Measurements from ENCODE around the gene EFNA2.

The EFNA2 gene

GRCh38 chr19:1249298-1249989 is 36.2 kb upstream of the EFNA2 start:
- DNase-seq, result peak; percentile 88

DNA sequence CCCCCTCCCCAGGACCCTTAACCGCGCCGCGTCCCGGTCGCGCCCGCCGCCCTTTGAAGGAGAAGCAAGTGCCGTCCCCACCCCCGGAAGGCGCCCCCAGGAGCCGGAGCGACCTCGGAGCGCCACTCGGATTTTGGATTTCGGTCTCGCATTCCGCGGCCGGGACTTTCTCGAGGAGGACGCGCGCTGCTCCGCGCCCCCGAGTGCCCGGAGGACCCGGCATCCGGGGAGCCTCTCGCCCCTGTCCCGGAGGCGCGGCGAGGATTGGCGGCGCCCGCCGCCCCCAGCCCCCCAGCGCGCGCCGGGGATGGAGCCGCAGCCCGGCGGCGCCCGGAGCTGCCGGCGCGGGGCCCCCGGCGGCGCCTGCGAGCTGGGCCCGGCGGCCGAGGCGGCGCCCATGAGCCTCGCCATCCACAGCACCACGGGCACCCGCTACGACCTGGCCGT is 35.7 kb upstream of the EFNA2 start:
- no peak for DNase-seq

GRCh38 chr19:1250437-1251260 is 35.0 kb upstream of the EFNA2 start:
- peak; percentile 84 for DNase-seq

DNA sequence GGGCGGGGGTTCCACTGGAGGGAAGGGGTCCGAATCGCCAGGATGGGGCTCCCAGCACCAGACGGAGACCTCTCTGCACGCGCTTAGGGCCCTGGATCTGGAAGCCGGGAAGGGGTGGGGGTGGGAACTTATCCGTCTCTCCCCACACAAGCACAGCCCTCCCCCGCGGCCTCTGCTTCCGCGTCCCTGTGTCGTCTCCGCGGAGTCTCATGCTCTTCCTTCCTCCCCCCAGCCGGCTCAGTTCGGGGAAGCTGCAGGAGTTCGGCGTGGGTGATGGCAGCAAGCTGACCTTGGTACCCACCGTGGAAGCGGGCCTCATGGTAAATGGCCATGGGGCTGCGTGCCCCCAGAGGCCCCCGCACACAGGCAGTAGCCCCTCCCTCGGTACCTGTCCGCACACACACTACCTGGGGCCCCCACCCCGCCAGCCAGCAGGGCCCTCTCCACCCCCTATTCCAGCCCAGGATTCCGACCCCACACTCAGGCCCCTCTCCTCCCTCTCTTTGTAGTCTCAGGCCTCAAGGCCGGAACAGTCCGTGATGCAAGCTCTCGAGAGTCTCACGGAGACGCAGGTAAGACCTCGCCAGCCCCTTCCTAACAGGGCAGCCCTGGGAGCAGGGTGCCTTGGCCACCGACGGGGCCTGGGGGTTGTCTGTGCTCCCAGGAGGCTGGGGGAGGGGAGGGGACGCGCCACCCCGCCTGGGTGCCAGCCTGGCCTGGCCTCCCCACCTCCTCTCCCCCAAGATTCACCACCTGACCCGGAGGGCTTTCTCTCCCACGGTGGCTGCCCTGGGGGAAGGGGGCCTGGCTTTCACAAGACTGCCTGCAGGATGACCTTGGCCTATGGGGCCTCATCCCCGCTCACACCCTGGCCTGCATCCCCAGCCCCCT is 34.1 kb upstream of the EFNA2 start:
- DNase-seq, result peak; percentile 29

DNA sequence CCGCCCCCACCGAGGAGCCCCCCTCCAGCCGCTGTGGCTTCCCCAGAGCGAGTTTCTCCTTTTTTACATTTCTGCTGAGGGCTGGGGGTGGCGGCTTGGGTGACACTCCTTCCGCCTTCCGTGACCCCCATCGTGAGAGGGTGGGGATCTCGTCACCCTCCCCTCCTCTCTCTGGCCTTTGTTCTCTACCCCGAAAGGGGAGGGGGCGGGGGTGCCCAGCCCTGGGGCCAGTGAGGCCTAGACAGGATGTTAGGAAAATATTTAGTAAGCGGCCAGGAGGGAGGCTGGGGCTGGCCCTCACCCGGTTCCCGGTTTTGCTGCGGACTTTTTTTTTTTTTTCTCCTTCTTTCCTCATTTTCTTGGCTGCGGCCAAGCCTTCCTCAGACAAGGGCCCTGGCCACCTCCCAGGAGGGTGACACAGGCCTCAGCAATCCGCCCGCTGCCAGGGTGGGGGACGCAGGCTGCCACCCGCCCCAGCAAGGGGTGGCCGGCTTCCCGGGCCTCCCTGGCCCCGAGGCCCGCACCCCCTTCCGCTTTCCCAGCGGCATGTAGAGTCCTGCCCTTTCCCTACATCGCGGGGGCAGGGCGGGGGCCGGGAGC is 33.4 kb upstream of the EFNA2 start:
- no peak for DNase-seq

GRCh38 chr19:1252821-1253513 is 32.7 kb upstream of the EFNA2 start:
- DNase-seq, result no peak

GRCh38 chr19:1253514-1254080 is 32.1 kb upstream of the EFNA2 start:
- no peak for DNase-seq

DNA sequence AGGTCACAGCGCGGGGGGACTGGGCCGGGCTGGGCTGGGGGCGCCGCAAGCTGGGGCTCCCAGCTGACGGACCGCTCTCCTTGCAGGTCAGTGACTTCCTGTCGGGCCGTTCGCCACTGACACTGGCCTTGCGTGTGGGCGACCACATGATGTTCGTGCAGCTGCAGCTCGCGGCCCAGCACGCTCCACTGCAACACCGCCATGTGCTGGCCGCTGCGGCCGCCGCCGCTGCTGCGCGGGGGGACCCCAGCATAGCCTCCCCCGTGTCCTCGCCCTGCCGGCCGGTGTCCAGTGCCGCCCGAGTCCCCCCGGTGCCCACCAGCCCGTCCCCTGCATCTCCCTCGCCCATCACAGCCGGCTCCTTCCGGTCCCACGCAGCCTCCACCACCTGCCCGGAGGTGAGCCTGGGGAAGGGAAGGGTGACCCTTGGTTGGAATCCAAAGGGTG is 31.6 kb upstream of the EFNA2 start:
- DNase-seq, result no peak

GRCh38 chr19:1254530-1255185 is 31.0 kb upstream of the EFNA2 start:
- DNase-seq, result no peak

DNA sequence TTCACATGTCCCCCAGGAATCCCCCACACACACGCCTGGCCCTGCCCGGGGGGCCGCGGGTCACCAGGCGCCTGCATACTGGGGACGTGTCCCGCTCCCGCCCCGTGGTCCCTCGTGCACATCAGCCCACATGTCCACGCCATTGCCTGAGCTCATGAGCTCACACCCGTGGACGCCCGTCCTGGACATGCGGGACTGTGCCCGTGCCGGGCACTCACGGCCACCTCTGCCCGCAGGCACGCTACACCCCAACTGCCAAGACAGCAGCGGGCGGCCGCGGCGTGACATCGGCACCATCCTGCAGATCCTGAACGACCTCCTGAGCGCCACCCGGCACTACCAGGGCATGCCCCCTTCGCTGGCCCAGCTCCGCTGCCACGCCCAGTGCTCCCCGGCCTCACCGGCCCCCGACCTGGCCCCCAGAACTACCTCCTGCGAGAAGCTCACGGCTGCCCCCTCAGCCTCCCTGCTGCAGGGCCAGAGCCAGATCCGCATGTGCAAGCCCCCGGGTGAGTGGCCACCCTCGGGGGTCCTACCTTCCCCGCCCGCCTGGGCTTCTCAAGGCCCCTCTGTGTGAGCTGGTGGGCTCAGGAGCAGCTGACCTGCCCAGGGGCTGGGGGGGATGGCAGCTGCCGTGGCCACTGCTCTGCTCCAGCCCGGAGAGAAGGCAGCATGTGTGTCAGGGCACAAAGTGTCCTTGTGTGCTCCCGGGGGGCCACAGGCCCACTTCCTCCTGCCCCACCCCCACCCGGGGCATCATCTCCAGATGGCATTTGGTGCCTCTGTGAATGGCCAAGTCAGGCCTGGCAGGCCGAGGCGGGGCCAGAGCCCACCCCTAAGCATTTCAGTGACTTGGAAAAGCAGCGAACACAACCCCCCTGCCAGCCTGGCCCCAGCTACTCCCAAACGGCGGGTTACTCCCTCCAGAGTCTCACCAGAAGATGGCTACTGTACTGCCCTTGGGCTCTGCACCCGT is 30.2 kb upstream of the EFNA2 start:
- DNase-seq, result no peak

GRCh38 chr19:1256646-1257474 is 28.8 kb upstream of the EFNA2 start:
- DNase-seq, result no peak

- no peak for DNase-seq
Measured at GRCh38 chr19:1257475-1258162, 28.1 kb upstream of the EFNA2 start.

- no peak for DNase-seq
Measured at GRCh38 chr19:1258163-1258492, 27.5 kb upstream of the EFNA2 start.

DNA sequence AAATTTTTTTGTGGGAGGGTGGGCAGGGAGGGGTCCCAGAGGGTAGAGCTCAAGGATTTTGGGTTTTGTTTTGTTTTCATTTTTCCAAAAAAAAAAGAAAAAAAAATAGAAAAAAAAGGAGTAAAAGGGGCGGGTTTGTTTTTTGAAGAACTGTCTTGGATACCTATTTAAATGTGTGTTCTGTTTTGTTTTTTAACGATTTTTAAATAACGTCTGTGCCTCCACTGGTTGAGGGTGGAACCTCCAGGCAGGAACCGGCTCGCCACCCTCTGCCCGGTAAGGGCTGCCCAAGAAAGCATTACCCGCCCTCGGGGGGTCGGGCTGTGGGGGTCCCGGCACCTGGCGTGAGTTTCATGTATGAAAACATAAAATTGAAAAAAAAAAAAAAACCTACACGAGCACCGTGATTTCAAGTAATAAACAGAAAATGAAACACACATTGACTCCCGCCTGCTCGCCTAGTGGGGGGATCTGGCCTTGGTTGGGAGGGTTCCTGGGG is 26.9 kb upstream of the EFNA2 start:
- DNase-seq, result no peak

- DNase-seq, result no peak
Measured at GRCh38 chr19:1259206-1259875, 26.3 kb upstream of the EFNA2 start.

- no peak for DNase-seq
Measured at GRCh38 chr19:1259876-1260748, 25.6 kb upstream of the EFNA2 start.

All from NCI-H2227 treated with DMSO at 0.1 percent for 48 hours (cell line).